Gastroesophageal sphincter (tissue), 4 donors: ENCODE data around the gene RAD51B. TPM values are rescaled to one million over a fixed set of nuclear protein-coding genes. Genes with fewer than 3 reads are reported as not detected.

Experiments used
- ATAC-seq: fragments of 150-250 bp; one replicate; pipeline ENCODE4 v1.9.1; 2016; ENCODE audit warnings: mild to moderate bottlenecking, moderate library complexity
- H3K27ac ChIP-seq, 4 donors: fragments of 200-600 bp; sonication (generic) in 3 of 4; 1 replicate in 3 of 4; 2 replicates in 1 of 4; pipeline ENCODE4 v1.5.1; 2016 to 2019
- H3K27me3 ChIP-seq: fragments of 200-600 bp; sonication (generic); one replicate; pipeline ENCODE4 v1.5.1; 2019
- H3K36me3 ChIP-seq, 2 donors: fragments of 200-600 bp; sonication (generic); one replicate each; pipeline ENCODE4 v1.5.1; 2019; ENCODE audit warnings: control low read depth in 1 of 2
- H3K4me1 ChIP-seq, 3 donors: fragments of 200-600 bp; sonication (generic); 1 replicate in 2 of 3; 2 replicates in 1 of 3; pipeline ENCODE4 v1.5.1; 2016 to 2019; ENCODE audit warnings: control low read depth in 2 of 3
- H3K4me3 ChIP-seq, 2 donors: fragments of 200-600 bp; sonication (generic); one replicate each; pipeline ENCODE4 v1.5.1; 2019; ENCODE audit warnings: mild to moderate bottlenecking in 1 of 2, moderate library complexity in 1 of 2
- H3K9me3 ChIP-seq, 3 donors: fragments of 200-600 bp; sonication (generic); one replicate each; pipeline ENCODE4 v1.5.1; 2017 to 2019; ENCODE audit warnings: control low read depth in 2 of 3
- CTCF ChIP-seq, 4 experiments: fragments of 200-600 bp in 2 of 4; fragments of 450-650 bp in 2 of 4; sonication (generic) in 1 of 4; IDR thresholded peaks; one replicate each; pipeline ENCODE4 v1.5.1; 2017 to 2019; ENCODE audit warnings: antibody characterized with exemption in 4 of 4, mild to moderate bottlenecking in 2 of 4, moderate library complexity in 2 of 4
- EP300 ChIP-seq: sonication (generic); formaldehyde crosslinking; IDR thresholded peaks from one replicate; pipeline ENCODE4 v1.6.1; 2017; ENCODE audit warnings: antibody characterized with exemption, mild to moderate bottlenecking
- POLR2A ChIP-seq, 2 donors: fragments of 450-650 bp; IDR thresholded peaks; one replicate each; pipeline ENCODE4 v1.6.1; 2017; ENCODE audit warnings: antibody characterized with exemption in 2 of 2, mild to moderate bottlenecking in 2 of 2, moderate library complexity in 1 of 2
- POLR2AphosphoS5 ChIP-seq: sonication (generic); formaldehyde crosslinking; IDR thresholded peaks from one replicate; pipeline ENCODE4 v1.6.1; 2017; ENCODE audit warnings: antibody characterized with exemption
- WGBS, 2 donors: methylation state at CpG; one replicate each; pipeline ENCODE4 v1.1.5; 2018; ENCODE audit warnings: low coverage in 1 of 2; 5-methylcytosine and 5-hydroxymethylcytosine counted together
- total RNA-seq, 4 donors: library from RNA; depleted of rRNA; stranded (reverse); fragments of >200 nt; gene quantifications; one replicate each; pipeline ENCODE4 v1.1.0, GENCODE V29; 2016

The RAD51B gene
- total RNA-seq, 4 donors from 2014 or later = 5.1 to 7.0 (median 6.0) TPM

- H3K36me3 ChIP-seq = no peaks in the 10 kb centered on the region
- H3K4me3 ChIP-seq = no peak overlapping the region
- peak overlapping the region; percentile 77 to 83 (median 80) for H3K27ac ChIP-seq
- H3K4me1 ChIP-seq = peaks cover 13 to 47% (median 19%) of the 10 kb centered on the region in 3 donors
- 26 to 33% methylated on average over 4 to 6 of the region's 6 CpGs for WGBS, 2 donors
- TF ChIP-seq EP300 (no peak), POLR2AphosphoS5 (no peak), CTCF (IDR thresholded peaks at IDR 0.05) (no peak), POLR2A (IDR thresholded peaks at IDR 0.05) (no peak)
- H3K27me3 ChIP-seq = no peaks in the 10 kb centered on the region
- no peak for ATAC-seq
- peaks cover 0 to 14% (median 0%) of the 10 kb centered on the region in 3 donors for H3K9me3 ChIP-seq
These were observed 819.6 kb downstream of the RAD51B start for GRCh38 chr14:68639000-68639757.

- H3K27ac ChIP-seq = peak overlapping the region; percentile 77 to 83 (median 80)
- WGBS, 2 donors = 81 to 83% methylated on average over 3 to 9 of the region's 10 CpGs
- no peaks in the 10 kb centered on the region for H3K27me3 ChIP-seq
- peaks cover 0 to 14% (median 0%) of the 10 kb centered on the region in 3 donors for H3K9me3 ChIP-seq
- peaks cover 13 to 43% (median 19%) of the 10 kb centered on the region in 3 donors for H3K4me1 ChIP-seq
- TF ChIP-seq EP300 = no peak
- TF ChIP-seq POLR2A (IDR thresholded peaks at IDR 0.05) = no peak
- TF ChIP-seq CTCF (IDR thresholded peaks at IDR 0.05) = no peak
- no peak for TF ChIP-seq POLR2AphosphoS5
- no peak overlapping the region for H3K4me3 ChIP-seq
- no peak for ATAC-seq
- no peaks in the 10 kb centered on the region for H3K36me3 ChIP-seq
These were observed 820.4 kb downstream of the RAD51B start for GRCh38 chr14:68639758-68640574.

- WGBS, 2 donors = 88 to 100% methylated on average over 1 to 2 of the region's 2 CpGs
- TF ChIP-seq POLR2A (IDR thresholded peaks at IDR 0.05) (no peak), POLR2AphosphoS5 (no peak), EP300 (no peak), CTCF (IDR thresholded peaks at IDR 0.05) (no peak)
- peaks cover 0 to 14% (median 0%) of the 10 kb centered on the region in 3 donors for H3K9me3 ChIP-seq
- H3K4me1 ChIP-seq = peaks cover 9 to 40% (median 12%) of the 10 kb centered on the region in 3 donors
- no peaks in the 10 kb centered on the region for H3K36me3 ChIP-seq
- H3K27ac ChIP-seq = peak overlapping the region in 3 of 4 donors; percentile 46 to 54 (median 50)
- ATAC-seq = no peak
- H3K27me3 ChIP-seq = no peaks in the 10 kb centered on the region
- H3K4me3 ChIP-seq = no peak overlapping the region
These were observed 824.1 kb downstream of the RAD51B start for GRCh38 chr14:68643673-68644072.

GRCh38 chr14:68644101-68644500 lies 824.5 kb downstream of the RAD51B start:
- peaks cover 0 to 14% (median 0%) of the 10 kb centered on the region in 3 donors for H3K9me3 ChIP-seq
- no peak overlapping the region for H3K4me3 ChIP-seq
- peaks cover 5 to 40% (median 7%) of the 10 kb centered on the region in 3 donors for H3K4me1 ChIP-seq
- peak overlapping the region in 3 of 4 donors; percentile 46 to 54 (median 50) for H3K27ac ChIP-seq
- no peaks in the 10 kb centered on the region for H3K27me3 ChIP-seq
- WGBS, 2 donors = 60 to 63% methylated on average over 1 of the region's 1 CpG
- TF ChIP-seq CTCF (IDR thresholded peaks at IDR 0.05) = no peak
- no peak for ATAC-seq
- no peaks in the 10 kb centered on the region for H3K36me3 ChIP-seq
